ENCODE results near the gene CBX2. TPM values are rescaled to one million over a fixed set of nuclear protein-coding genes. Genes with fewer than 3 reads are reported as not detected.

CBX2 gene
- polyA plus RNA-seq, 1 of the 3 experiments (the other 2 are of a cell fraction): 22.4 TPM

DNA sequence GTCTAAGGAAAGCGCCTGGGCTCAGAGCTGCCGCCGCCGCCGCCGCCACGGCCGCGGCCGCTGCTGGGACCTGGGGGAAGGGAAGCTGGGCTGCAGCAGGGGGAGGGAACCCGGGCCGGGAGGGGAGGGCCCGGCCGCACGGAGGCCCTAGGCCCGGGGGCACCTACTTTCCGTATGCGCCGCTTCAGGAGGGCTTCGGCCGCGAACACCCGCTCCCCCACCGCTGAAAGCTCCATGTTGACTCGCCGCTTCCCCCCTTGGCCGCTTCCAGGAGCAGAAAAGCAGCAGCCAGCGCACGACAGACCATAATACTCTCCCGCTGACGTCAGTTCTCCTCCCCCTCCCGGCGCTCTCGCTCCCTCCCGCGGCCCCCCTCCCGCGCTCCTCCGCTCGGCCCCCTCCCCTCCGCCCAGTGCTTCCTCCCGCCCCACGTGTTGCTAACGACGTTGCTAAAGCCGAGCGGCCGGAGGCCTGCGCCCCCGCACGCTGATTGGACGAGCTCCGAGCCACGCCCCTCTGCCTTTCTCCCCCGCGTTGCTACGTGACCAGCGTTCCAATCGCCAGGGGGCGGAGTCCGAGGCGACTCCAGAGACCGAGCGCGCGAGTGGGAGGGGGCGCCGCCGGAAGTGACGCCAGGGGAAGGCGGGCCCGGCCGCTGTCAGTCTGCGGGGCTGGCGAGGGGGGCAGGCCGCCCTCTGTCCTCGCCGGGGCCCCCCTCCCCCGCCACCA, 19.0 kb downstream of the CBX2 start, which contains the start of gene CBX8 (continued):
- TF ChIP-seq GABPA (IDR thresholded peaks at IDR 0.05; ENCODE audit: low read depth) (peak; percentile 88), POLR2AphosphoS5 (IDR thresholded peaks at IDR 0.05; ENCODE audit: low read depth, low read length) (peak; percentile 83), SMC3 (IDR thresholded peaks at IDR 0.05; ENCODE audit: low read depth, low read length) (0 out of 2 replicates have a peak, but pooled peaks have one; percentile 10), SIN3A (IDR thresholded peaks at IDR 0.05; ENCODE audit: borderline replicate concordance, low read depth, low read length) (0 out of 2 replicates have a peak, but pooled peaks have one; percentile 34), TEAD4 (IDR thresholded peaks at IDR 0.05; ENCODE audit: borderline replicate concordance, insufficient read depth) (no peak), FOXJ3 (CRISPR knock-in tag; IDR thresholded peaks at IDR 0.05) (no peak), CHD2 (IDR thresholded peaks at IDR 0.05; ENCODE audit: low read length, partially characterized antibody) (peak; percentile 34), NRF1 (IDR thresholded peaks at IDR 0.05; ENCODE audit: low read depth, low read length) (peak; percentile 58)
- TF ChIP-seq, protein P1, sequence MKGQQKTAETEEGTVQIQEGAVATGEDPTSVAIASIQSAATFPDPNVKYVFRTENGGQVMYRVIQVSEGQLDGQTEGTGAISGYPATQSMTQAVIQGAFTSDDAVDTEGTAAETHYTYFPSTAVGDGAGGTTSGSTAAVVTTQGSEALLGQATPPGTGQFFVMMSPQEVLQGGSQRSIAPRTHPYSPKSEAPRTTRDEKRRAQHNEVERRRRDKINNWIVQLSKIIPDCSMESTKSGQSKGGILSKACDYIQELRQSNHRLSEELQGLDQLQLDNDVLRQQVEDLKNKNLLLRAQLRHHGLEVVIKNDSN (IDR thresholded peaks at IDR 0.05; ENCODE audit: borderline replicate concordance, low read depth): peak; percentile 74
- TF ChIP-seq, protein P2, sequence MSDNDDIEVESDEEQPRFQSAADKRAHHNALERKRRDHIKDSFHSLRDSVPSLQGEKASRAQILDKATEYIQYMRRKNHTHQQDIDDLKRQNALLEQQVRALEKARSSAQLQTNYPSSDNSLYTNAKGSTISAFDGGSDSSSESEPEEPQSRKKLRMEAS (IDR thresholded peaks at IDR 0.05; ENCODE audit: low read depth): peak; percentile 77; the same call in 1 of the 2 replicates

DNA sequence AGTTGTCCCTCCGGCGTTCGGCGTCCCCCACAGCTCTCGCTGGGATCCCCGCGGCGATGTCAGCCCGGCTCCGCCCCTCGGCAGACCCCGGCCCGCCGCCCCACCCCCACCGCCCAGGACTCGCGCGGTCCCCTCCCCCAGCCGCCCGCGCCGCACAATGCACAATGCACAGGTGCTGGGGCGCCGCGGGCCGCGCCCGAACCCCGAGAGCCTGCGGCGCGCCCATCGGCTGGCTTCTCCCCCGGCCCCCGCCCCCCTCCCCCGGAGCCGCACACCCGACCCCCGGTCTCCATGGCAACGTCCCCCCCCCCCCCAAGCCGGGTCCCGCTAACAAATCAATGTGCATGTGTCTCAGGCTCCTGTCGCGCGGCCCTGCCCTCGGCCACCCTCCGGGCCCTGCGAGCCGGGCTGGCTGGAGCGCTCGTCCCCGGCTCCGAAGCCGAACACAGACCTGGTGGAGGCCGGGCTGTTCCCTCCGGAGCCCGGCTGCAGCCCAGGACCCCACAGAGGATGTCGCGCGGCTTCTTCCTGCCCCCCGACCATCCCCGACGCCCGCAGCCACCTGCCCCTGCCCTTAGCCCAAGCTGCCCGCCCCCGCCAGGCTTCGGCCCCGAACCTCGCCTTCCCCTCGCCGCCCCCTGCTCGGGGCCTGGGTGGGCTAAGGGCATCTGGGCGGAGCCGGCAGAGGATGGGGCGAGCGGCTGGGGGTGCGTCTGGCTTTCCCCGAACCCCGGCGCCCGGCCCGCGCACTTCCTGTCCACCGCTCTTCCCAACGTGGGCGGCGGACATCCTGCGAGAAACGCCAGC, 19.7 kb downstream of the CBX2 start:
- Histone ChIP-seq H3K36me3 (replicated peaks in 1 of 2; ENCODE audit: control insufficient read depth in 1 of 2, insufficient read depth in 2 of 2, low read length in 1 of 2) (peaks cover 0 to 24% of the 10 kb centered on the region in 2 experiments), H3K4me1 (ENCODE audit: control insufficient read depth in 1 of 2, insufficient read depth in 2 of 2, low read depth in 1 of 2, low read length in 1 of 2) (peaks cover 23 to 43% of the 10 kb centered on the region in 2 experiments; a peak in 3 of 4 replicates), H3K9me3 (no peaks in the 10 kb centered on the region), H3K9ac (peak overlapping the region; percentile 21; the same call in 1 of the 2 replicates), H3K4me3 (ENCODE audit: low read depth in 2 of 2, low read length in 1 of 2) (peak overlapping the region; percentile 44 to 54), H3K4me2 (peak overlapping the region; percentile 81), H3F3A (replicated peaks; ENCODE audit: insufficient read depth) (peaks cover 4% of the 10 kb centered on the region), H3K9me2 (no peaks in the 10 kb centered on the region), H2AFZ (ENCODE audit: low read depth) (peak overlapping the region; percentile 75; the same call in 1 of the 2 replicates), H4K20me1 (ENCODE audit: insufficient read depth) (peaks cover 11% of the 10 kb centered on the region; the same call in 1 of the 2 replicates), H3K79me2 (ENCODE audit: insufficient read depth) (peaks cover 18% of the 10 kb centered on the region), H3K27ac (ENCODE audit: low read depth in 2 of 2, low read length in 1 of 2) (peak overlapping the region in 1 of 2 experiments; percentile 81; a peak in 2 of 4 replicates), H3K27me3 (ENCODE audit: insufficient read depth) (0 out of 2 replicates have a peak, but pooled peaks cover 4% of the 10 kb centered on the region)
- ChIA-PET CTCF (interaction anchor here (0.6 to 9.7 kb wide), 12 partner anchors 9 to 194 kb away, joined by 3 to 146 read pairs (median 8); partner anchors contain the start of gene CBX4), POLR2A (interaction anchor here (0.5 to 3.3 kb wide), 10 partner anchors 11 to 1509 kb away, joined by 3 to 50 read pairs (median 8); partner anchors contain the start of genes CBX2, CBX4 and GAA)
- peak; percentile 96 for DNase-seq
- TF ChIP-seq, protein P3, sequence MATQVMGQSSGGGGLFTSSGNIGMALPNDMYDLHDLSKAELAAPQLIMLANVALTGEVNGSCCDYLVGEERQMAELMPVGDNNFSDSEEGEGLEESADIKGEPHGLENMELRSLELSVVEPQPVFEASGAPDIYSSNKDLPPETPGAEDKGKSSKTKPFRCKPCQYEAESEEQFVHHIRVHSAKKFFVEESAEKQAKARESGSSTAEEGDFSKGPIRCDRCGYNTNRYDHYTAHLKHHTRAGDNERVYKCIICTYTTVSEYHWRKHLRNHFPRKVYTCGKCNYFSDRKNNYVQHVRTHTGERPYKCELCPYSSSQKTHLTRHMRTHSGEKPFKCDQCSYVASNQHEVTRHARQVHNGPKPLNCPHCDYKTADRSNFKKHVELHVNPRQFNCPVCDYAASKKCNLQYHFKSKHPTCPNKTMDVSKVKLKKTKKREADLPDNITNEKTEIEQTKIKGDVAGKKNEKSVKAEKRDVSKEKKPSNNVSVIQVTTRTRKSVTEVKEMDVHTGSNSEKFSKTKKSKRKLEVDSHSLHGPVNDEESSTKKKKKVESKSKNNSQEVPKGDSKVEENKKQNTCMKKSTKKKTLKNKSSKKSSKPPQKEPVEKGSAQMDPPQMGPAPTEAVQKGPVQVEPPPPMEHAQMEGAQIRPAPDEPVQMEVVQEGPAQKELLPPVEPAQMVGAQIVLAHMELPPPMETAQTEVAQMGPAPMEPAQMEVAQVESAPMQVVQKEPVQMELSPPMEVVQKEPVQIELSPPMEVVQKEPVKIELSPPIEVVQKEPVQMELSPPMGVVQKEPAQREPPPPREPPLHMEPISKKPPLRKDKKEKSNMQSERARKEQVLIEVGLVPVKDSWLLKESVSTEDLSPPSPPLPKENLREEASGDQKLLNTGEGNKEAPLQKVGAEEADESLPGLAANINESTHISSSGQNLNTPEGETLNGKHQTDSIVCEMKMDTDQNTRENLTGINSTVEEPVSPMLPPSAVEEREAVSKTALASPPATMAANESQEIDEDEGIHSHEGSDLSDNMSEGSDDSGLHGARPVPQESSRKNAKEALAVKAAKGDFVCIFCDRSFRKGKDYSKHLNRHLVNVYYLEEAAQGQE (IDR thresholded peaks at IDR 0.05; ENCODE audit: low read depth, low read length): no peak
- TF ChIP-seq POLR2AphosphoS5 (IDR thresholded peaks at IDR 0.05; ENCODE audit: low read depth, low read length): no peak
- TF ChIP-seq RCOR1 (IDR thresholded peaks at IDR 0.05; ENCODE audit: low read length): no peak
- TF ChIP-seq RXRA (IDR thresholded peaks at IDR 0.05; ENCODE audit: borderline replicate concordance, low read depth): no peak
- TF ChIP-seq, protein P4, sequence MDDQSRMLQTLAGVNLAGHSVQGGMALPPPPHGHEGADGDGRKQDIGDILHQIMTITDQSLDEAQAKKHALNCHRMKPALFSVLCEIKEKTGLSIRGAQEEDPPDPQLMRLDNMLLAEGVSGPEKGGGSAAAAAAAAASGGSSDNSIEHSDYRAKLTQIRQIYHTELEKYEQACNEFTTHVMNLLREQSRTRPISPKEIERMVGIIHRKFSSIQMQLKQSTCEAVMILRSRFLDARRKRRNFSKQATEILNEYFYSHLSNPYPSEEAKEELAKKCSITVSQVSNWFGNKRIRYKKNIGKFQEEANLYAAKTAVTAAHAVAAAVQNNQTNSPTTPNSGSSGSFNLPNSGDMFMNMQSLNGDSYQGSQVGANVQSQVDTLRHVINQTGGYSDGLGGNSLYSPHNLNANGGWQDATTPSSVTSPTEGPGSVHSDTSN (IDR thresholded peaks at IDR 0.05): no peak
- no peak for TF ChIP-seq RAD21 (IDR thresholded peaks at IDR 0.05; ENCODE audit: low read length)
- no peak for TF ChIP-seq FOXJ3 (CRISPR knock-in tag; IDR thresholded peaks at IDR 0.05)
- TF ChIP-seq MXI1 (IDR thresholded peaks at IDR 0.05; ENCODE audit: low read depth, low read length): no peak
- no peak for TF ChIP-seq NFIC (IDR thresholded peaks at IDR 0.05; ENCODE audit: borderline replicate concordance)
- no peak for TF ChIP-seq NRF1 (IDR thresholded peaks at IDR 0.05; ENCODE audit: low read depth, low read length)
- TF ChIP-seq TCF12 (IDR thresholded peaks at IDR 0.05): no peak
- 56% methylated on average over 46 of the region's 89 CpGs for WGBS (ENCODE audit: low lambda C conversion rate)

Measured in SK-N-SH (cell line).